GM19099 (cell line): ENCODE results near the gene SSH2.

Experiments used
- POLR2A ChIP-seq: IDR thresholded peaks from 3 replicates; pipeline ENCODE4 v1.6.1; 2011; ENCODE audit warnings: low read depth; ENCODE audit not compliant: insufficient read length; ENCODE audit errors: extremely low read depth

The SSH2 gene

DNA sequence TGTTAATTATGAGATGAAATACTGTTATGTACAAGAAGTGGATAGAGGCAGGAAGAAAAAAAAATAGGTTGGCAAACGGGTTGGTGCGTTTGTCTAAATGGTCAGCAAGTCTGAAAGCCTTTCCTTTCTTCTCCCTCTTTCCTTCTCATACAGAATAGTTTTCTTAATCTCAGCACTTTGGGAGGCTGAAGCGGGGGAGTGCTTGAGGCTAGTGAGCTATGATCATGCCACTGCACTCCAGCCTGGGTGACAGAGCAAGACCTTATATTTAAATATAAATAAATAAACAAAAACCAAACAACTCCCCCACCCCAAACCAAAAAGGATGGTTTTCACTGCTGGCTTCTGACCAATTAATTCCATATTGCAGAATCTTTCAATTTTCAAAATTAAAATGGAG is 232.7 kb downstream of the SSH2 start:
- TF ChIP-seq POLR2A = no peak

DNA sequence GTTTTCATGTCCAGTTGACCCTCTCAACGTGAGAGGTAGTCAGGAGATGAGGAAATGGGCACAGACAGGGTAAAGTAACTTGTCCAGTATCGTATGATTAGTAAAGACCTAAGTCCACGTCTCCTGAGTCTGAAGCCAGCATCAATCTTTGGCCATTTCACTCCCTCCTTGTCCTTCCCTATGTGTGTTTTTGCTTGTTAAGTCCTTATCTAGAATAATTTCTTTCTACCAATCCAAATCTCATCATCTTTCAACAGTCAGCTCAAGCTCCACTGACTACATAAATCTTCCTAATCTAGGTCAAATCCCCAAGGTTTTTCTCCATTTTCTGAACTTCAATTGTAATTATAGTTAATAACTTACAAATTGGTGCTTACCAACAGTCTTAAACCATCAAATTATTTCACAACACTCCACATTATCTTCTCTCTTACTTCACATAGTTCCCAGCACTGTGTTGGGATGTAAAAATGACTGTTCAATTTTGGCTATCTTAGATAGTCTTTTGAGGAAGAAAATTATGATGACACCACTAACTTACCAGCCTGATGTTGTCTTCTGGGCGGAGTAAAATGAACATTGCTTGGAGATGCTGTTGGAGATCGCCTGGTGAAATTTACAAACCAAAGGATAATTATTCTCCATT is 235.0 kb downstream of the SSH2 start:
- no peak for TF ChIP-seq POLR2A

DNA sequence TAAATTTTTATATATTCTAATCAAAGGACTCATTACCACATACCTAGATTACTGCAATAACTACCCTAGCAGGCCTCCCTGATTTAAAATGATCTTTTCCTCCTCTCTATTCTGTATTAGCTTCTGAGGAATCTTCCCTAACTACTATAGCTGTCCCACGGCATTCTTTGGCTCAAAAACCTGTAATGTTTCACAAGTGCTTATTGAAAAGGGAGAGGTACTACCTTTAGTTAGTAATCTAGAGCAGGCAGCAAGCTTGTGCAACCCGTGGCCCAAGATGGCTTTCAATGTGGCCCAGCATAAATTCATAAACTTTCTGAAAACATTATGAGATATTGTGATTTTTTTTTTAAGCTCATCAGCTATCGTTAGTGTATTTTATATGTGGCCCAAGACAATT is 236.3 kb downstream of the SSH2 start:
- TF ChIP-seq POLR2A = no peak

DNA sequence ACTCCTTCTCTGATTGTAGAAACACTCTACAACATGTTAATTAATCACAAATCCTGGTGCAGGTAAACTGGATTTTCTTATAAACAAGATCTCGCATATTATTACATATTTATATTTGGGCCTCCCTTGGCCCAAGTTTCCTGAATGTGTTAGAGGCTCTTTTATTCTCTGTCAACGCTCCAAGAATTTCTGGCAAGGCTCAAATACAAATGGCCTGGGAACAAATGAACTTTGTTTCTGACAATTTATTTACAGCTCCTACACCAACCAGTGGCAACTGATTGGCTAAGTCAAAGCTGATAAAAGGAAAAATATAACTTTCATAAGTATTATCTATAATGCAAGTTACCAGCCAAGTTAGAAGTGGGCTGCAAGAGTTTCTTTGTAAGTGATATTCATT is 242.4 kb downstream of the SSH2 start:
- no peak for TF ChIP-seq POLR2A

DNA sequence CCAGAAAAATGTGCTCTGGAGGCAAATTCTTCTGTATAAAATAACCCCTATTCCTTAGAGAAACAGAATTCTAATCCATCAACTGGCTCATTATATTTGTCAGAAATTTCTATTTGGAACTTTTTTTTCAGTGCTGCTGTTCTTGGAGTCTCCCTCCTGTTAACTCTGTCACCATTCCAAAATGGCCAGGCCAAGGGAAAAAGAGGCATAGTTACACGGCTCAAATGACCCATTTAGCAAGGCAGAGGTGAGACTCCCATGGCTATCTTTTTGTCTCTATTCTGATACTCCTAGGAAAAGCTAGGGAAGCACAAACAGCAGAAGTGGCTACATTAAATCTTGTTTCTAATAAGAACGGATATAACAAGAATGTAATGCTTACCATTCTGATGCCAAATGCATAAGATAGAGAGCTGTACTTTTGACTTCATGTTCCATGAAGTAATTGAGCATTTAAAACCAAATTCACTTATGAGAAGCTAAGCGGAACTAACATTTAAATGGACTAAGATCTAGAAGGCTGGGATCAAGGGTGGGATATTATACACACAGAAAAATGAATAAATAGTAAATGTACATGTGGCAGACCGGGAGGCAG is 242.9 kb downstream of the SSH2 start:
- no peak for TF ChIP-seq POLR2A

DNA sequence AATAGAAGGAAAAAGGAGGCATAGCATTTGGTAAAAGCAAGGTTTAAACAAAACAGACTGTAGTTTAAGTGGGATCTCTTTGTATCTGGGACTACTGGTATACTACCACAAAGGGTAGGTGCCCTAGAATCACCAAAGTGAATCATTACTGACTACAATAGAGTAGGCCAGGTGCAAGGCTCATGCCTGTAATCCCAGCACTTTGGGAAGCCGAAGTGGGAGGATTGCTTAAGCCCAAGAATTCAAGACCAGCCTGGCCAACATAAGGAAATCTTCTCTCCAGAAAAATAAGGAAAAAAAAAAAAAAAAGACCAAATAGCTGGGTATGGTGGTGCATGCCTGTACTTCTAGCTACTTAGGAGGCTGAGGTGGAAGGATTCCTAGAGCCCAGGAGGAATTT is 246.5 kb downstream of the SSH2 start:
- TF ChIP-seq POLR2A = no peak

DNA sequence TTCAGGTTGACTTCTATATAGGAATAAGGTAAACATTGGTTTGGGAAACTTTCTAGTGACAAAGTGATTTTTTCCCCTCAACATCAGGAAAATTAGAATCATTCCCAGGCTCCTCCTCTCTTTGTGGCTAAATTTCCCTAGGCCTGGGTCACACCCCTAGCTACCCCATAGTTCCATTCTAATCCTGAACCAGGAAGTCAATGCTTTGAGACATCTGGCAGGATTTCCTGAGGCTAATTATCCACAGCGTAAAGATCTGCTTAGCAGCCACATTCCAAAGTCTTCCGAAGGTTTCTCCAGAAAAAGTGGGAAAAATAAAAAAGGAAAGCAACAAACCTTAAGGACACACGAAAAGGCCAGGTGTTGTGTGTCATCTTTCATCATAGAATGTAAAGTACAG is 247.0 kb downstream of the SSH2 start:
- TF ChIP-seq POLR2A = no peak

DNA sequence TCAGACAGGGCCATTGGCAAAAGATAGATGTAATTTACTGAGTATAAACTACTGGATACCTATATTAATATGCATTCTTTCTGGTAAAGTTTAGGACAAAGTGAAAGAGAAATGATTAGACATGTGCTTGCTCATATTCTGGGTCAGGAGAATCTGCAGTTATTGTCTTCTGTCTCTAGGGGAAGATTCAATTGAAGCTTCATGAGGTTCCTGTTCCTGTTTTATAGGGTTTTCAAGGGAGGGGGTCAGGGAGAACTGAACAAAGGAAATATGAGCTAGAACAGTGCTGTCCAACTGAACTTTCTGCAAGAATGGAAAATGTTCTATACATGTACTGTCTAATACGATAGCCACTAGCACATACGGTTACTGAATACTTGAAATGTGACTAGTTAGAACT is 248.0 kb downstream of the SSH2 start:
- TF ChIP-seq POLR2A = no peak

DNA sequence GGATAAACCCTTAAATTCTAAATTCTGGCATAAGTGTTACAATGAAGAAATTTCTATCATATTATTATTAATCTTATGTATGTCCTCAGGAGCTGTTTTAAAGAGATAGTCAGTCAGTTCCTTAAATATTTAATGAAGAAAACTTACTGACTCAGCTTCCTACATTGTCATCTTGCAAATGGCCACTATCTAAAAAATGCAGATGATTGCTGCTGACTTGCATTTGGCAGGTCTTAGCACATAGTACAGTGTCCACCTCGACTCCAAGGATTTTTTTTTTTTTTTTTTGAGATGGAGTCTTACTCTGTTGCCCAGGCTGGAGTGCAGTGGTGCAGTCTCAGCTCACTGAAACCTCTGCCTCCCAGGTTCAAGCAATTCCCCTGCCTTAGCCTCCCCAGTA is 252.2 kb downstream of the SSH2 start:
- TF ChIP-seq POLR2A = no peak

DNA sequence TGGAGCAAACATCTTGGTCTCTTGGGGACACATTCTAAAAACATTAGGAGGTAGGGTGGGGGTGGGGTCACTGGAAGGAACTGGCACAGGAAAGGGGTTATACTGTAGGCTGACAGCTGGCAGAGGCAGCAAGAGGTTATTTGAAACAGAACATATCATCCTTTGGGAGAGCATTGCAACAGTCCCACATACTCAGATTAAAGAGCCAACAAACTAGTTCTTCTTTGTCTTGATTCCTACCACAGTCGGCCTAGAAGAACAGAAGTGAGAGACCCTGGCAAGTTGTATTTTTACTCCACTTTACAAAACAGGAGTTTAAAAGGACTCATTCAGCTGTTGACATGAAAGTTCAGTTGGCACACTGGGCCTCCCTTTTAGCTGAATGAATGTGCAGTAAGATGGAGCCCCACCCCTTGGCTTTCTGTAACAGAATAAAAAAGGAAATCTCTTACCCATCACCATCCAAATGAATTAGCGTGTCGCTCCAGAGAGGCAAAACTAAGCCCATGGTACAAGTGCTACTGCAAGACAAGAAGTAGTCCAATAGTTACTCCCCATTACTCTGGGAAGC is 252.7 kb downstream of the SSH2 start:
- no peak for TF ChIP-seq POLR2A

DNA sequence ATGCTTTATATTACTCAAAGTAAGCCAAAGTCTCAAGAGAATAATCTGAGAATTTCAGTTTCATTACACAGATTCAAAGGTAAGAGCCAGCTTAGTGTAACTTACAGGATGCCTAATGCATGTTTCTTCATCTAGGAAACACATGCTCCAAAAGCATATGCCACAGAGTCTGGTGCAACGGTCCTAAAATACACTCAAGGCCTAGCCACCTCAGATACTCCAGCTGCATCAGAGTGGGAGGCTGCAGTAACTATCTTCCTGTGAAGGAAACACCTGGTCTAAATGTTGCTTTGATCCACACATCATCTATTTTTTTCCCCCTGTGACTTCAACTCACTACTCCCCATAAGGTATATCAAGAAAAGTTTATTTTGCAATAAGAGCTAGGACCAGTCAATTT is 255.7 kb downstream of the SSH2 start:
- no peak for TF ChIP-seq POLR2A

DNA sequence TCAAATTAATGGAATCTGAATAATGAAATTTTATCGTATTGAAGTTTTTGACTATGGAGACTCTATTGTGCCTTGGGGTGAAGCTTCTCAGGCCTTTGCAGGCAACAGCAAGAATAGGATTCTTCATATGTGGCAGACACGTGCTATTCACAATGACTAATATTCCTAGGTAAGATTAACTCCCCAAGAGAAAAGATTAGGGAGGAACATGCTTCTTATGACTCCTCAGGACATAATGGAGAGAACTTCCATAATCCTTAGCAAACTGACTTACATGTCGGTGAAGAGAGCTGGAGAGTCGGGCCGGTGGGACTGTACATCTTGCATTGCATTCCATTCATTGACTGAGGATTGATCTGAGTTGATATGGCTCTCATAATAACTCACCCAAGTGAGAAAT is 258.4 kb downstream of the SSH2 start:
- TF ChIP-seq POLR2A = no peak

DNA sequence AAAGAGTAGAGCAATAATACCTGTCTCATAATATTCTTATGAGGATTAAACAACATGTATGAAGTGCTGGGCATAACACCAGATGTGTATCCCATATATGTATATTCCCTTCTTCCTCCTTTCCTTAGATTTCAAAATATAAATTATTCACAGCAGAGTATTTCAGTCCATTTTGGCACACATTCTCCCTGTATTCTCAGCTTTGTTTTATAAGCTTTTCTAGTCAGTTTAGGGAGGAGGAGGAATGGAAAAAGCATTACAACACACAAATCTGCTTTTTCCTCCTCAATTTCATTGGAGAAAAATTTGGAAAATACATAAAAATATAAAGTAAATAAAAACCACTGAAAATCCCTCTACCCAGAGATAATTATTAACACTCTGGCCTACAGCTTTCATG is 260.8 kb downstream of the SSH2 start:
- no peak for TF ChIP-seq POLR2A

DNA sequence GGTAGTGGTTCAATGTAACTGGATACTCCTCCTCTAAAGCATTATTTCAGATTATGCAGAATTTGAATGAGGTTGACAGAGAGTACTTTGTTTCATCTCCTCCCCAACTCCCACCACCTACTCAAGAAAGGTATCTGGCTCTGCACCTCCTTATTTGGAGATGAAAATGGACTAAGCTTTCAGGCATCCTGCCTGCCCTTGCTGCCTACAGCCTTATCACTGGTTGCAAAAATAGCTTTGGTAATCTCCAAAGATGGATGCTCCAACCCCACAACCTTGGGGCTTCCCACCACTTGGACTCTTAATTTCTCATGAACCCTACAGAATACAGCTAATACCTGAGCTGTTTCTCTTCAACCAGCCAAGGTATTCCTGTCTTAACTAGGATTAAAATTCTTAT is 262.1 kb downstream of the SSH2 start:
- no peak for TF ChIP-seq POLR2A

DNA sequence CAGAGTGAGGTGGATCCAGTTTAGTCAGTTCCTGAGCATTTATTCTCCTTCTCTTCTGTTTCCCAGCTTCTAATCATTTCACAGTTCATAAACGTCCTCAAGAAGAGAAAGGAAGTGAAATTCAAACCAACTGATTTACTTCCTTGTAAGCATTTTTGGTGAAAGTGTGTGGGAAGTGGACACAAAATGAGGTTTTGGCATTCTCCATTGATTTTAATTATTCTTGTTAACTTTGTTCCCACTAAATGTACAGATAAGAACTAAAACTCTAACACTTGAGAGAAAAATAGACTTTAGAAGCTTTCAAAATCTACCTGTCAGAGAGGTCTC is 264.6 kb downstream of the SSH2 start:
- TF ChIP-seq POLR2A = no peak

DNA sequence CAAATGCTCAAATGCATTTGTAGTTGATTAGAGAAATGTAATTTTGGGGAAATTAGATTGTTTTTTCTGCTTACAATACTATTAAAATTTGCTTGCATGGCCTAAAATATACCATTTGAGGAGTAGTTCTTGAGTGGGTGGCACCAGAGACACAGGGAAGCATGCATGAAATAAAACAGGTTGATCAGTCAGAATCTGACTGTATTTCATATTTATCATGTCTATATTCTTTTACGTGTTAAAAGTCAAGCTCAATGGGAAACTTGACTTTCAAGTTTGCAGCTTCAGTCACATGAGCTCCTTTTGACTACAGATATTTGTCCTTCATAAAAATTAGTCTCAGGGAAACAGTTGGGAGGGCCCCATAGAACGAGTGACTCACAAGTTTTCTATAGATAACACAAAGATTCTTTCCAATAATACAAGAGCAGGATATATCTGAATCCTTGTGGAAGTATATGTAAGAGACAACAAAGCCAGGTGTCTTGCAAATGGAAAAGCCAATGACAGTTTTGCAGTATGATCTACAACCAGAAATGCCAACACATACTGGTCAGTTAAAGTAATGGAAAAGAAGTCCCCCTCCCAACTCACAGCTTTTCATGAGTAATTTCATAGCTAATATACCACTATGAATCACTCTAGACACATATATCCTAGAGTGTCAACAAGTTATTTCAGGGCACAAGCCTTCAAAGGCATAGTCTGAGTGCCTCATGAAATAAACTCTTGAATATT is 265.1 kb downstream of the SSH2 start:
- no peak for TF ChIP-seq POLR2A
